WTC11 (cell line): Measurements from ENCODE around the gene POLR2E. TPM values are rescaled to one million over a fixed set of nuclear protein-coding genes. Genes with fewer than 3 reads are reported as not detected.

Source experiments
- ATAC-seq: fragments of 200-7000 bp; cut with Tn5 transposase; 2 replicates; pipeline ENCODE4 v1.10.0; 2021; ENCODE audit warnings: mild to moderate bottlenecking, moderate library complexity
- CTCF ChIA-PET: fragments of 300-600 bp; sonication (Branson Sonifier 250); formaldehyde crosslinking; loops from one replicate; lab custom pipeline; 2021; ENCODE audit warnings: antibody characterized with exemption; lab: Charles Lee
- POLR2A ChIA-PET: fragments of 350-600 bp; sonication (Branson Sonifier 250); formaldehyde crosslinking; loops from one replicate; lab custom pipeline; 2021; ENCODE audit warnings: antibody characterized with exemption; lab: Charles Lee
- DNase-seq: peaks from one replicate; pipeline ENCODE4 v3.0.0; 2021; ENCODE audit warnings: low spot score
- H3K27ac Mint-ChIP-seq: 2 replicates; pipeline ENCODE4 v1.8.0; 2021; ENCODE audit warnings: mixed read lengths
- H3K27me3 Mint-ChIP-seq: 2 replicates; pipeline ENCODE4 v1.8.0; 2021; ENCODE audit warnings: low read depth, mild to moderate bottlenecking, moderate library complexity, mixed read lengths
- H3K36me3 Mint-ChIP-seq: 2 replicates; pipeline ENCODE4 v1.8.0; 2021; ENCODE audit warnings: mixed read lengths
- H3K4me1 Mint-ChIP-seq: 2 replicates; pipeline ENCODE4 v1.8.0; 2022; ENCODE audit warnings: mixed read lengths
- H3K4me3 Mint-ChIP-seq: 2 replicates; pipeline ENCODE4 v1.8.0; 2021; ENCODE audit warnings: mild to moderate bottlenecking, moderate library complexity, mixed read lengths
- H3K9me3 Mint-ChIP-seq: 2 replicates; pipeline ENCODE4 v1.8.0; 2021; ENCODE audit warnings: mixed read lengths
- EMX1 ChIP-seq: fragments of 250-450 bp; sonication (Bioruptor Pico); IDR thresholded peaks from 2 replicates; pipeline ENCODE4 v1.8.0; 2021; ENCODE audit warnings: mild to moderate bottlenecking
- ETV6 ChIP-seq: sonication (generic); formaldehyde crosslinking; IDR thresholded peaks from 2 replicates; pipeline ENCODE4 v1.8.1; 2022; ENCODE audit warnings: mild to moderate bottlenecking, missing genetic modification reagents
- JUN ChIP-seq: sonication (generic); formaldehyde crosslinking; IDR thresholded peaks from 2 replicates; pipeline ENCODE4 v1.8.0; 2023; ENCODE audit warnings: mild to moderate bottlenecking, missing genetic modification reagents
- PREB ChIP-seq: sonication (generic); formaldehyde crosslinking; IDR thresholded peaks from 2 replicates; pipeline ENCODE4 v1.8.1; 2022; ENCODE audit warnings: mild to moderate bottlenecking, missing genetic modification reagents, moderate library complexity, borderline replicate concordance
- RELA ChIP-seq: sonication (generic); formaldehyde crosslinking; IDR thresholded peaks from 2 replicates; pipeline ENCODE4 v1.8.1; 2022; ENCODE audit warnings: missing genetic modification reagents, mild to moderate bottlenecking, borderline replicate concordance
- RORB ChIP-seq: fragments of 250-450 bp; sonication (Bioruptor Pico); IDR thresholded peaks from 2 replicates; pipeline ENCODE4 v1.9.0; 2021; ENCODE audit warnings: mild to moderate bottlenecking
- SMAD3 ChIP-seq: sonication (generic); formaldehyde crosslinking; IDR thresholded peaks from 2 replicates; pipeline ENCODE4 v1.8.0; 2022; ENCODE audit warnings: missing genetic modification reagents, mild to moderate bottlenecking, borderline replicate concordance
- SMAD4 ChIP-seq: sonication (generic); formaldehyde crosslinking; IDR thresholded peaks from 2 replicates; pipeline ENCODE4 v1.8.0; 2022; ENCODE audit warnings: mild to moderate bottlenecking, missing genetic modification reagents
- SP1 ChIP-seq: sonication (generic); formaldehyde crosslinking; conservative IDR thresholded peaks from 2 replicates; pipeline ENCODE4 v1.8.1; 2022; ENCODE audit warnings: missing genetic modification reagents
- TCF7 ChIP-seq: sonication (generic); formaldehyde crosslinking; IDR thresholded peaks from 2 replicates; pipeline ENCODE4 v1.8.0; 2022; ENCODE audit warnings: mild to moderate bottlenecking, low read depth, missing genetic modification reagents, moderate library complexity
- ZNF219 ChIP-seq: sonication (generic); formaldehyde crosslinking; IDR thresholded peaks from 2 replicates; pipeline ENCODE4 v1.8.0; 2023; ENCODE audit warnings: missing genetic modification reagents, mild to moderate bottlenecking, borderline replicate concordance
- total RNA-seq: library from RNA; stranded (reverse); gene quantifications from 3 replicates; pipeline ENCODE4 v1.2.3, GENCODE V29; 2021
- TF ChIP-seq, protein P1 (sequence below): fragments of 200-600 bp; IDR thresholded peaks from 2 replicates; pipeline ENCODE4 v1.8.0; 2022; ENCODE audit warnings: antibody characterized with exemption
- TF ChIP-seq, protein P2 (sequence below): sonication (generic); formaldehyde crosslinking; IDR thresholded peaks from 2 replicates; pipeline ENCODE4 v1.8.1; 2022; ENCODE audit warnings: low read depth, mild to moderate bottlenecking, moderate library complexity, missing genetic modification reagents, borderline replicate concordance
- TF ChIP-seq, protein P3 (sequence below): sonication (generic); formaldehyde crosslinking; IDR thresholded peaks from 2 replicates; pipeline ENCODE4 v1.8.0; 2022; ENCODE audit warnings: mild to moderate bottlenecking, missing genetic modification reagents
- TF ChIP-seq, protein P4 (sequence below): sonication (generic); formaldehyde crosslinking; IDR thresholded peaks from 2 replicates; pipeline ENCODE4 v1.8.0; 2023; ENCODE audit warnings: missing genetic modification reagents
- TF ChIP-seq, protein P5 (sequence below): sonication (generic); formaldehyde crosslinking; IDR thresholded peaks from 2 replicates; pipeline ENCODE4 v1.8.1; 2023; ENCODE audit warnings: mild to moderate bottlenecking, missing genetic modification reagents, moderate library complexity
- TF ChIP-seq, protein P6 (sequence below): sonication (generic); formaldehyde crosslinking; IDR thresholded peaks from 2 replicates; pipeline ENCODE4 v1.8.1; 2022; ENCODE audit warnings: mild to moderate bottlenecking, moderate library complexity, missing genetic modification reagents
- TF ChIP-seq, protein P7 (sequence below): fragments of 250-450 bp; sonication (Bioruptor Pico); IDR thresholded peaks from 2 replicates; pipeline ENCODE4 v1.9.0; 2021; ENCODE audit warnings: mild to moderate bottlenecking

The POLR2E gene
- total RNA-seq, 1 experiment from 2014 or later = 275 TPM

DNA sequence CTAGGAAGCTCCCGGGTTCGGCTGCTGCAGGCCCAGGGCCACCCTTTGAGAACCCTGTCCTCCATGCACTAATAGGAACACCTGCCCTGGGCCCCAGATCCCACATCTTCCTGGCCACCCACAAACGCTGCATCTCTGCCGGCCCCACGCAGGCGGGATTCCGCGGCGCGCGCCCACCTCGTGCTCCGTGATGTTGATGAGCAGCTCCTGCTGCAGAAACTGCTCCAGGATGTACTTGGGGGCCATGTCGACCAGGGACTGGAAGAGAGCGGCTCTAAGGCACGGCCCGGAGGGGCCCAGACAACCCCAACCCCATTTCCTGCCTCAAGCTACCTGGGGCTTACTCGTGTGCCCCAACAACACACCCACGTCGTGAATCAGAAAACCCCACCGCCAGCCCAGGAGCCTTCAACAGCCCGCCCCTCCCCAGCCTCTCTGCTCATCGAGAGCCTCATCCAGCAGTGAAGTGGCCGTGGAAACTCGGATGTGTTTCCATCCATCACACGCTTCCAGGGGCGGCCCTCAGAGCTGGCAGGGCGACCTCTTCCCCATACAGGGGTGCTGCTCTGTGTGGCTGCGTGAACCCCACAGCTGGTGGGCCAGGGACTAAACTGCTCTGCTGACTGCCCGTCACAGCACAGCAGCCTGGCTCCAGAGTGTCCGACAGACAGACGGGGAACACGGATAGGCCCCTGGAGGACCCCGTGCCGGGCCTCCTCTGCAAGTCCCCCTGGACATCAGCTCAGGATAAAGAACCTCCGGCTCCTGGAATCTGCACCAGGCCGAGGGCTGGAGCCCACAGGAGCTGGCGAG, 4.2 kb downstream of the POLR2E start (continued):
- TF ChIP-seq SMAD4 = no peak

DNA sequence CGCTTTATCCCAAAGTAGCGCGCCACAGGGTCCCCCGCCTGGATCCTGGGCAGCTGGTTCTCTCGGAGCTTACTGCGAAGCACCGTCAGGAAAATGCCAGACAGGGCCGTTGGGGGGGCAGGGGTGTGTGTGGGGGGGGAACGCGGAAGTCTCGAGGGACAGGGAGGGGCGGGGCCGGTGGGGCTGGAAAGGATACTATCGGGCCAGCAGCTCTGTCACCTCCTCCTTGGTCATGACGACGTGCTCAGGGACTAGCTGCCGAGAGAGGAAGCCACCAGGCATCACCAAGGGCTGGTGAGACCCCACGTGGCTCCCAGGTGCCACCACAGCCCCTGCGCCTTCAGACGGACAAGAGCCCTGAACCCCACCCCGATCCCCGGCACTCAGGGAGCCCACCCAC, 5.3 kb downstream of the POLR2E start:
- 0 out of 2 replicates have a peak, but pooled peaks cover 5% of the 10 kb centered on the region for H3K4me1 Mint-ChIP-seq
- CTCF ChIA-PET = interaction anchor here (0.6 to 2.5 kb wide), 3 partner anchors 23 to 633 kb away, joined by 3 to 7 read pairs (median 5); no protein-coding TSS in a partner anchor
- H3K9me3 Mint-ChIP-seq = no peaks in the 10 kb centered on the region
- H3K4me3 Mint-ChIP-seq = no peak overlapping the region
- ATAC-seq (no peak), DNase-seq (no peak)
- H3K27me3 Mint-ChIP-seq = no peaks in the 10 kb centered on the region
- peaks cover 13% of the 10 kb centered on the region for H3K36me3 Mint-ChIP-seq
- TF ChIP-seq, protein P1, sequence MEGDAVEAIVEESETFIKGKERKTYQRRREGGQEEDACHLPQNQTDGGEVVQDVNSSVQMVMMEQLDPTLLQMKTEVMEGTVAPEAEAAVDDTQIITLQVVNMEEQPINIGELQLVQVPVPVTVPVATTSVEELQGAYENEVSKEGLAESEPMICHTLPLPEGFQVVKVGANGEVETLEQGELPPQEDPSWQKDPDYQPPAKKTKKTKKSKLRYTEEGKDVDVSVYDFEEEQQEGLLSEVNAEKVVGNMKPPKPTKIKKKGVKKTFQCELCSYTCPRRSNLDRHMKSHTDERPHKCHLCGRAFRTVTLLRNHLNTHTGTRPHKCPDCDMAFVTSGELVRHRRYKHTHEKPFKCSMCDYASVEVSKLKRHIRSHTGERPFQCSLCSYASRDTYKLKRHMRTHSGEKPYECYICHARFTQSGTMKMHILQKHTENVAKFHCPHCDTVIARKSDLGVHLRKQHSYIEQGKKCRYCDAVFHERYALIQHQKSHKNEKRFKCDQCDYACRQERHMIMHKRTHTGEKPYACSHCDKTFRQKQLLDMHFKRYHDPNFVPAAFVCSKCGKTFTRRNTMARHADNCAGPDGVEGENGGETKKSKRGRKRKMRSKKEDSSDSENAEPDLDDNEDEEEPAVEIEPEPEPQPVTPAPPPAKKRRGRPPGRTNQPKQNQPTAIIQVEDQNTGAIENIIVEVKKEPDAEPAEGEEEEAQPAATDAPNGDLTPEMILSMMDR = no peak
- TF ChIP-seq ZNF219 (CRISPR knock-in tag) (no peak), SP1 (CRISPR knock-in tag) (no peak), TCF7 (CRISPR knock-in tag) (no peak), EMX1 (CRISPR knock-in tag) (no peak), JUN (CRISPR knock-in tag) (no peak), RELA (CRISPR knock-in tag) (no peak)
- TF ChIP-seq, protein P2, sequence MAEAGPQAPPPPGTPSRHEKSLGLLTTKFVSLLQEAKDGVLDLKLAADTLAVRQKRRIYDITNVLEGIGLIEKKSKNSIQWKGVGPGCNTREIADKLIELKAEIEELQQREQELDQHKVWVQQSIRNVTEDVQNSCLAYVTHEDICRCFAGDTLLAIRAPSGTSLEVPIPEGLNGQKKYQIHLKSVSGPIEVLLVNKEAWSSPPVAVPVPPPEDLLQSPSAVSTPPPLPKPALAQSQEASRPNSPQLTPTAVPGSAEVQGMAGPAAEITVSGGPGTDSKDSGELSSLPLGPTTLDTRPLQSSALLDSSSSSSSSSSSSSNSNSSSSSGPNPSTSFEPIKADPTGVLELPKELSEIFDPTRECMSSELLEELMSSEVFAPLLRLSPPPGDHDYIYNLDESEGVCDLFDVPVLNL (CRISPR knock-in tag) = no peak
- TF ChIP-seq, protein P3, sequence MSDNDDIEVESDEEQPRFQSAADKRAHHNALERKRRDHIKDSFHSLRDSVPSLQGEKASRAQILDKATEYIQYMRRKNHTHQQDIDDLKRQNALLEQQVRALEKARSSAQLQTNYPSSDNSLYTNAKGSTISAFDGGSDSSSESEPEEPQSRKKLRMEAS (CRISPR knock-in tag) = no peak
- H3K27ac Mint-ChIP-seq = no peak overlapping the region
- POLR2A ChIA-PET = no interaction called here

DNA sequence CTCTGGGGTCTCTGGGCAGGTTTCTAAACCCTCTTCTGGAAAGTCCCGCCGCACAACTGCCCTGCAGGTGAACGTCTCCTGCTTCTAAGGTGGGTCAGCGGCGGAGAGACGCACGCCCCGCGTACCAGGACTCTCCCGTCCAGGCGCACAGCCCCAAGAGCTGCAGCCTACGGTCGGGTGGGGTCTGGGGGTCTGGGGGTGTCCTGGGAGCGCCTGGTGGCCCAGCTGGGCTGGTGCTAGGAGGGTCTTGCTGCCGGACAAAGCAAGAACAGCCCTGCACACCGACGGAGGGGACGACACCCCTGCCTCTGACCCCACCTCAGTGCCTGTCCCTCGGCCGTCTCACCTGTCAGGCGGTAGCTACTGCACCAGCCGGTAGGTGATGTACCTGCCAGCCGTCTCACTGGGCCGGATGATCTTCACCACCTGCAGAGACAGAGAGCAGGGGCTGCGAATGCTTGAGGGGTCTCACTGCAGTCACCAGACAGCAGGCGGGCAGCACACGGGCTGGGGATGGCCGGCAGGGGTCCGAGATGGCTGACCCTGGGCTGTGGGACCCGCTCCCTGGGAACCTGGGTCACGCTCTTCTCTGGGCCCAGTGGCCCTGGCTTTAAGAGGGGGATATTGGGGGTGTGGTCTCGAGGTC, 5.9 kb downstream of the POLR2E start:
- no peak overlapping the region for H3K4me3 Mint-ChIP-seq
- DNase-seq (no peak), ATAC-seq (no peak)
- TF ChIP-seq SMAD3 (no peak), PREB (no peak), RORB (no peak), ETV6 (CRISPR knock-in tag) (no peak), RELA (CRISPR knock-in tag) (no peak)
- TF ChIP-seq, protein P4, sequence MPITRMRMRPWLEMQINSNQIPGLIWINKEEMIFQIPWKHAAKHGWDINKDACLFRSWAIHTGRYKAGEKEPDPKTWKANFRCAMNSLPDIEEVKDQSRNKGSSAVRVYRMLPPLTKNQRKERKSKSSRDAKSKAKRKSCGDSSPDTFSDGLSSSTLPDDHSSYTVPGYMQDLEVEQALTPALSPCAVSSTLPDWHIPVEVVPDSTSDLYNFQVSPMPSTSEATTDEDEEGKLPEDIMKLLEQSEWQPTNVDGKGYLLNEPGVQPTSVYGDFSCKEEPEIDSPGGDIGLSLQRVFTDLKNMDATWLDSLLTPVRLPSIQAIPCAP (CRISPR knock-in tag) = no peak
- TF ChIP-seq, protein P5, sequence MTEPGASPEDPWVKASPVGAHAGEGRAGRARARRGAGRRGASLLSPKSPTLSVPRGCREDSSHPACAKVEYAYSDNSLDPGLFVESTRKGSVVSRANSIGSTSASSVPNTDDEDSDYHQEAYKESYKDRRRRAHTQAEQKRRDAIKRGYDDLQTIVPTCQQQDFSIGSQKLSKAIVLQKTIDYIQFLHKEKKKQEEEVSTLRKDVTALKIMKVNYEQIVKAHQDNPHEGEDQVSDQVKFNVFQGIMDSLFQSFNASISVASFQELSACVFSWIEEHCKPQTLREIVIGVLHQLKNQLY (CRISPR knock-in tag) = no peak
- TF ChIP-seq, protein P6, sequence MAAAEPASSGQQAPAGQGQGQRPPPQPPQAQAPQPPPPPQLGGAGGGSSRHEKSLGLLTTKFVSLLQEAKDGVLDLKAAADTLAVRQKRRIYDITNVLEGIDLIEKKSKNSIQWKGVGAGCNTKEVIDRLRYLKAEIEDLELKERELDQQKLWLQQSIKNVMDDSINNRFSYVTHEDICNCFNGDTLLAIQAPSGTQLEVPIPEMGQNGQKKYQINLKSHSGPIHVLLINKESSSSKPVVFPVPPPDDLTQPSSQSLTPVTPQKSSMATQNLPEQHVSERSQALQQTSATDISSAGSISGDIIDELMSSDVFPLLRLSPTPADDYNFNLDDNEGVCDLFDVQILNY (CRISPR knock-in tag) = no peak
- TF ChIP-seq, protein P7, sequence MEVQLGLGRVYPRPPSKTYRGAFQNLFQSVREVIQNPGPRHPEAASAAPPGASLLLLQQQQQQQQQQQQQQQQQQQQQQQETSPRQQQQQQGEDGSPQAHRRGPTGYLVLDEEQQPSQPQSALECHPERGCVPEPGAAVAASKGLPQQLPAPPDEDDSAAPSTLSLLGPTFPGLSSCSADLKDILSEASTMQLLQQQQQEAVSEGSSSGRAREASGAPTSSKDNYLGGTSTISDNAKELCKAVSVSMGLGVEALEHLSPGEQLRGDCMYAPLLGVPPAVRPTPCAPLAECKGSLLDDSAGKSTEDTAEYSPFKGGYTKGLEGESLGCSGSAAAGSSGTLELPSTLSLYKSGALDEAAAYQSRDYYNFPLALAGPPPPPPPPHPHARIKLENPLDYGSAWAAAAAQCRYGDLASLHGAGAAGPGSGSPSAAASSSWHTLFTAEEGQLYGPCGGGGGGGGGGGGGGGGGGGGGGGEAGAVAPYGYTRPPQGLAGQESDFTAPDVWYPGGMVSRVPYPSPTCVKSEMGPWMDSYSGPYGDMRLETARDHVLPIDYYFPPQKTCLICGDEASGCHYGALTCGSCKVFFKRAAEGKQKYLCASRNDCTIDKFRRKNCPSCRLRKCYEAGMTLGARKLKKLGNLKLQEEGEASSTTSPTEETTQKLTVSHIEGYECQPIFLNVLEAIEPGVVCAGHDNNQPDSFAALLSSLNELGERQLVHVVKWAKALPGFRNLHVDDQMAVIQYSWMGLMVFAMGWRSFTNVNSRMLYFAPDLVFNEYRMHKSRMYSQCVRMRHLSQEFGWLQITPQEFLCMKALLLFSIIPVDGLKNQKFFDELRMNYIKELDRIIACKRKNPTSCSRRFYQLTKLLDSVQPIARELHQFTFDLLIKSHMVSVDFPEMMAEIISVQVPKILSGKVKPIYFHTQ (CRISPR knock-in tag) = no peak
- TF ChIP-seq, protein P2 (CRISPR knock-in tag) = no peak
- H3K4me1 Mint-ChIP-seq = 0 out of 2 replicates have a peak, but pooled peaks cover 5% of the 10 kb centered on the region
- H3K27me3 Mint-ChIP-seq = no peaks in the 10 kb centered on the region
- no peaks in the 10 kb centered on the region for H3K9me3 Mint-ChIP-seq
- ChIA-PET CTCF (interaction anchor here (2.5 kb wide), 1 partner anchor 24 kb away, joined by 7 read pairs; no protein-coding TSS in a partner anchor), POLR2A (interaction anchor here (0.6 kb wide), 1 partner anchor 48 kb away, joined by 3 read pairs; no protein-coding TSS in a partner anchor)
- peaks cover 17% of the 10 kb centered on the region for H3K36me3 Mint-ChIP-seq
- no peak overlapping the region for H3K27ac Mint-ChIP-seq
